Endometrial microvascular endothelial cells (primary cell): ENCODE results near the gene FREM2. TPM values are rescaled to one million over a fixed set of nuclear protein-coding genes. Genes with fewer than 3 reads are reported as not detected.

Experiments used
- in situ Hi-C: cut with HindIII; loops from 2 replicates; pipeline ENCODE4 v1.10.0; 2017; ENCODE audit warnings: low sequenced_read_pairs, low pct_unique_long_range_greater_than_20kb; ENCODE audit errors: inconsistent ontology term
- total RNA-seq: library from RNA; depleted of rRNA; stranded (reverse); fragments of >200 nt; gene quantifications from one replicate; pipeline ENCODE4 v1.2.3, GENCODE V29; 2015; ENCODE audit errors: inconsistent ontology term

The FREM2 gene
- total RNA-seq, 1 donor from 2014 or later, result not detected

DNA sequence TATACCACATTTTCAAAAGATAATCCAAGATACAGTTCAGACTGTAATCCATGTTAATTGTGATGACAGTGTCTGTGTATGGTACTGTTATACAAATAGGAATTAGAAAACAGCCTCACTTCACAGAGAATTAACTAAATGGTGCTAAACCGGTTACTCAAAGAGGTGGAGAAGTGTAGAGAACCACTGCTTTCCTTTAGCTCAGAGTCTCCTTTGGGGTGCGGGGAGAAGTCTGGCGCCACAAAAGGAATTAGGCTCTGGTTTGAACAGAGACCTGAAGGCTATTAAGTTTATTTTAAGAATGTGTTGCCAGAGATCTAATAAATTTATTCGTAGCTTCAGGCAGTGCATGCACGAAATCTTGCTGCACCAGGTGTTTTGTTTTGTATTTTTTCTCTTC lies 65.8 kb downstream of the FREM2 start:
- in situ Hi-C loops, result no loop called here

DNA sequence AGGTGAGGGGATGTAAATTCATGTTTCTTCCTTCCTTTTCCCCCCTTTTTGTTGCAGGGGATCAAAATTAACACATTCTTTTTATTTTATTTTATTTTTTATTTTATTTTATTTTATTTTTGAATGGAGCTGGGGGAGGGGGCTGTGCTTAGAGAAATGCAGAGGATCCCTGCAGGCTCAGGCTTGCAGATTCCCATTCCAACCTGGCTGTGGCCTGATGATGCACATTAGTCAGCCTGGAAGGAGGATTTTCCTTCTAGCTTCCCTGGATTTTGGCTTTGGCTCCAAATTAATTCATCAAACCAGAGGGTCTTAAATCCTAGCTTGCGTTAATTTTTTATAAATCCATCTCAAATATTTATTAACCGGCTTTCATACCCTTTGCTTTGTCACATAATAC lies 67.0 kb downstream of the FREM2 start:
- in situ Hi-C loops, result no loop called here

DNA sequence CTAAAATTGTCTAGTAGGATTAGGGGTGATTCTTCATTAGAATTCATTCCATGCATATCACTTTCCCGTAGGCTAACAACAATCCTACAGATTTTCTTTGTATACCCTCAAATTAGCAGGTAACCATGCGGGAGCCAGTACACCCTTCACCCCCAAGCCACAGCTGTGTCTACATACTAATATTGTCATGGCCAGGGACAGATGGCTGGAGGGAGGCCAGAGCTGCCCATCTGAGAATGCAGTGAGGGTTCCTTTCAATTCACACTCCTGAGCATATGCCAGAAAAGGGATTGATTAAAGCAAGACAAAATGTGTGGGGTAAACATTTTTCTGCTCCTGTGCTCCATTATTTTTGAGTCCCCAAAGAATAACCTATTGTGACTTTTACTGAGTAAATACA lies 68.9 kb downstream of the FREM2 start:
- in situ Hi-C loops, result no loop called here

DNA sequence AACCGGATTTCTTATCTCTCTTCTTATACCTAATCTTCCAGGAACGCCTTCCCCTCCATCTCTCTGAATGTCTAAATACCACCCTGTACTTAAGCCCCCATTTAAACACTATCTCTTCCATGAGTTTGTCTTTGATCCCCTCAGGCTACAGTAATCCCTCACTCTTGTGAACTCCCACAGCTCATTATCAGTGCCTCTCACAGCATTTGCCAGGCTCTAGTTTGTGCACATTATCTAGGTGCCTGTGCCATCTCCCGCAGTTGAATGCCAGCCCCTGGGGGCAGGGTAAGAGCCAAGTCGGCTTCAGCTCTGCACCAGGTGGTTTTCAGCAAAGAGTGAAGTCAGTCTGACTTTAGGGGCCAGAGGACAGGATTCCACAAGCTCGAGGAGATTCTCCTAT lies 71.4 kb downstream of the FREM2 start:
- in situ Hi-C loops, result no loop called here

DNA sequence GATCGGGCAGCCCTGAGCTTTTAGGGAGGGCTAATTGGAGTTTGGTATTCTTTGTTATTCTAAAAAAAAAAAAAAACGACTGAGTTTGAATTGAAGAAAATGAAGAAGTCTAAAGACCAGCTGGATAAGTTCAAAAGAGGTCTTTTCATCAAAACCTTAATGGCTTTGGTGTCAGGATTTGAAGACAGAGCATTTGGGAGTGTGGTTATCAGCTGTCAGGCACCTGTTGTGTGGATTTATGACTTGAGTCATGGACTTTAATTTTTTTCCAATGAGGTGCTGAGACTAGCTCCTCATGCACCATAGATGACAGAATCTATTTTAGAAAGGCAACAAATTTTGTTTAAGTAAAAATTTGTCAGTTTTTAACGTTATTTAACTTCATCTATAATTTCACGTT lies 72.5 kb downstream of the FREM2 start:
- in situ Hi-C loops, result no loop called here

DNA sequence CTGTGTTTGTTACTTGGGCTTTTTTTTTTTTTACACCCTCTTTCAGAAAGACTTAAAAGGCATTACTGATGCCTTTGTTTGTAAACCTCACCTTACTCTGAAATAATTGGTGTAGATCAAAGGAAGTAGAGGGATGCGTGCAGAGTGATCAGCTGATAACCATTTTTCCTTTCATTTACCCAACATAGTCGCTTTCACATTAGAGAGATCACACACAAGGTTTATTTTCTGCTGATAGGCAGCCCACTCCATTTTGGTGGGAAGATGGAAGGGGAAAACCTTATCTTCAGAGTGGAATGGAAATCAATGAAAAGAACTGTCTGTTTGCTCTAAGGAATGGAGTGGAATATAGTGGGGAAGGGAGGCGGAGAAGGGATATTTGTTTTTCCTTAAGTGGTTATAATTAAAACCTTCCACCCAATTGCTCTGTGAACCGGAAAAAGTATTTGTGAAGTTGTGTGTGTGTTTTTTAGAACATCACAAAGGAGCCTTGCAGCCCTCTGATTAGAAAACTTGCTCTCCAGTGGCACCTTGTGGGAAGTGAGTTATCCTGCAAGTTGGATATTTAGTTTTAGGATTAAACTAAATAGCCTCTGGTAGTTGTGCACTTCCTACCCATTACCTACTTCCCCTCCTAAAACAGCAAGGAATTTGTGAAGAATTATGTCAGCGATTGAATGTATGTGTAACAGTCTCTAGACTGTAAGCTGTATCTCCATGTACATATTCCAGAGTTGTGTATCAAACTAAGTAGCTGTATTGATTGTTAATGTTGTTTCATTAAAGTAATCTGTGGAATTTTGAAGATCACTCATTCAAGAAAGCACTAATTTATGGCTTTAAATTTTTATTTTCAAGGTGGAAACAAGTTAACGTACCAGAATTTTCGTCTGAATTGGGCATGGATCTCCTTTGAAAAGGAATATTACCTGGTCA lies 76.8 kb downstream of the FREM2 start:
- in situ Hi-C loops, result no loop called here

DNA sequence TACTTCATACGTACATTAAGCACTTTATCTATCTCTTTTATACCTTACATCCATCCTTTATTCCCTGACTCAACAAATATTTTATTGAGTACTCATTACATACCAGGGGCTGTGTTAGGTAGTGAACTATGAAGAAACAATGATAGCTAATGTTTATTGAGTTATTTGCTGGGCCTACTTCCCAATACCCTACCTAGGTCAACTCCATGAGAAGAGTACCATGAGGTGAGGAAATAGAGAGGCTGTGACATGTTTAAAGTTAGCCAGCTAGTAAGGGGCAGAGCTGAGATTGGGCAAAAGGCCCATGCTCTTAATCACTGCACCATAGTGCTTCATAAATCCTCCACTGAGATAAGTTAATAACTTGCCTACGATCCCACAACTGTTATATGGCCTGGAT lies 79.9 kb downstream of the FREM2 start:
- in situ Hi-C loops, result no loop called here

DNA sequence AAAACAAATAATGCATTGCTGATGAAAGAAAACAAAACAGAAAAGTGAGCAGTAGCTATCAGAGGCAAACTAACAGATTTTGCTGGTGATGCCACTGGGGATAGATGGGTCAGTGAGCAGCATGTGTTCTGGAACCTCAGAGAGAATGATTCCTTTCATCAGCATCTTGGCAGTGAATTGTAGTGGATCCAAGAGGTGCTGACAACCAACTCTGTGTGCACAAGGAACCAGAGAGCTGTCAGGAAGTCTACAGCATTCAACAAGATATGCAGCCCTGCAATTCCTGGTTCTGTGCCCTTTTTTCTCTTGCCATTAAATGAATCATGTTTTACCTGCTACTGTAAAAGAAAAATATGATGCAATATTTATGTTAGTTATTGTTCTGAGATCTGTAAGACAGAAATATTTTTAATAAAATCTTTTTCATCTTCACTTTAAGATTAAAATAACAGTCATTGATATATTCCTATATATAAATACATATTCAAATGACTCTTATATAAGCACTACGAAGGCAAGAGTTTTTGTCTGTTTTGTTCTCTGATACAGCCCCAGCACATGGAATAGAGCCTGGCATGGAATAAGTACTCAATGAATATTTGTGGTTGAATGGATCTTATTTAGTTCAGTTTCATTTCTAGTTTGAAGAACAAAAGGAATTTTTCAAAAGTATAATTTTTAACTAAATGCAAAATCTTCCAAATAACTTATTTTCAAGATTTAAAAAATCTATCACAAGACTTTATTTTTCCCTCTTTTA lies 80.8 kb downstream of the FREM2 start:
- in situ Hi-C loops, result no loop called here

DNA sequence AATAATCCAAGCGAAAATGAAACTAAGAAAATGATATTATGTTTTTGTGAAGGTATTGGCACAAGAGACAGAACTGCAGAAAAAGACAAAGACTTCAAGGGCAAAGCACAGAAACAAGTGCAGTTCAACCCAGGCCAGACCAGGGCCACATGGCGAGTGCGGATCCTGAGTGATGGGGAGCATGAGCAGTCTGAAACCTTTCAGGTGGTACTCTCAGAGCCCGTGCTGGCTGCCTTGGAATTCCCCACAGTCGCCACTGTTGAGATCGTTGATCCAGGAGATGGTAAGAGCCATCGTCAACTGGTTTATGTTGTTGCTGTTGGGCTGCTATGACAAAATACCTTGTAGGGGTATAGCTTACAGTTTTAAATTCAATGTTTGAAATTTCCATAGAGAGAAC lies 82.6 kb downstream of the FREM2 start:
- in situ Hi-C loops, result no loop called here

DNA sequence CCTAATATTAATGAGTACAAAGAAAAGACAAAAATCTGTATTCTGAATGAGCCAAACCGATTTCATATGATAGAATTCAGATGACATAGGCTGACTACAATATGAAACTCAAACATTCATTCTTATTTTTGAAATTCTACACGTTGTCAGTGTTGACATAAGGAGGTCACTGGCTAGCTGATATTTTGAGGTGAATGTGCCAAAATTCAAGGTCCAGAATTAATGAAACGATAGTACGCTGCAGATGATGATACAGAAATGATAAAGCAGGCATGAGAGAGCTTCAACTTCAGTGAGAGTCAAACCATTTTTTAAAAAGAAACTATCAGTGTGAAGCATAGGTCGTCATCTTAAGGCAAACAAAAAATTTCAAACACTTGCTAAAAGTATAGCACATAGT lies 88.2 kb downstream of the FREM2 start:
- in situ Hi-C loops, result no loop called here

DNA sequence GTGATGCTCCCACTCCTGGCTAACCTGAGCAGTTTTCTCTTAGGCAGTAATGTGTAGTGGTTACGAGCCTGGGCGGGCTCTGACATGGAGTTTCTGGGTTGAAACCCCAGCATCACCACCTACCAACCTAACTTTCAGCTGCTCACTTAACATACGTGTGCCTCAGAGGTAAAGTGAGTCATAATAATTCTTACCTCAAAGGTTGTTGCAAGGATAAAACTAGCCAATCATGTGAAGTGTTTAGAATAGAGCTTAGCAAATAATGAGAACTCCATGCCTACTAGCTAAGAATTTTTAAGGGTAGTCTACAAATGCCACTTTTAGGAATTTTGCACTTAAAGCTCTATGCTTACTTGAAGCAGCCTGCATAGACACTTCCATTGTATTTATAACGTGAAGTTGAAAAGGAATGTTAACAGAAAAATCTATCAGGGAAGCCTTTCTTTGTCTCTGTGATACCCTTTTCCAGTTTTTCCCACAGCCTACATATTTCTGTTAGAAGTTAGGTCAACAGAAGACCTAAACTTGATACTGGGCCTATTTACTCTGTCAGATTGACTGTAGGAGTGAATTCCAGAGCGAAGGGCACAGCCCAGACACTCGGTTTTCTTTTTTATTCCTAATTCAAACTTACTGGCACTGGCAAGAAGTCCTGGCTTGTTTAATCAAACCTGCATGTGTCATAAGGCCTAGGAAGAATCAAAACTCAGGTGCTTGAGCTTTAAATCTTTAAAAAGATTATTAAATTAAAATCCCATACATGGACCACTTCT lies 90.7 kb downstream of the FREM2 start:
- in situ Hi-C loops, result no loop called here

DNA sequence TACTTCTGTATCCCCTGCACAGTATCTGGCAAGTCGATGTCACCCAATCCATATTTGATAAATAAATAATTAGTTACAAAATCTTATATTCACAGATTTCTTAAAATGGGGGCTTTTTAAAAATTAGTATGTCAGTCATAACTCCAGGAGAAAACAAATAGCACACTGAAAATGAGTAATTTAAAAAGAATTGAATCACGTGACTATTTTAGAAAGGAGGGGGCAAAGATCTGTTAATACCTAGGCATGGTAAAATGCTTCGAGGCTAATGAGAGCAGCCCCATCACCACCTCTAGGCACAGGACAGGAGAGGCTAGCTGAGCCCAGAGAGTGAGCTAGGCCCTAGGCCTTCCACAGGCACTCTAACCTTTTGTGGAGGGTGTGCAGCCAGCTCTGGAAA lies 94.7 kb downstream of the FREM2 start:
- in situ Hi-C loops, result no loop called here

DNA sequence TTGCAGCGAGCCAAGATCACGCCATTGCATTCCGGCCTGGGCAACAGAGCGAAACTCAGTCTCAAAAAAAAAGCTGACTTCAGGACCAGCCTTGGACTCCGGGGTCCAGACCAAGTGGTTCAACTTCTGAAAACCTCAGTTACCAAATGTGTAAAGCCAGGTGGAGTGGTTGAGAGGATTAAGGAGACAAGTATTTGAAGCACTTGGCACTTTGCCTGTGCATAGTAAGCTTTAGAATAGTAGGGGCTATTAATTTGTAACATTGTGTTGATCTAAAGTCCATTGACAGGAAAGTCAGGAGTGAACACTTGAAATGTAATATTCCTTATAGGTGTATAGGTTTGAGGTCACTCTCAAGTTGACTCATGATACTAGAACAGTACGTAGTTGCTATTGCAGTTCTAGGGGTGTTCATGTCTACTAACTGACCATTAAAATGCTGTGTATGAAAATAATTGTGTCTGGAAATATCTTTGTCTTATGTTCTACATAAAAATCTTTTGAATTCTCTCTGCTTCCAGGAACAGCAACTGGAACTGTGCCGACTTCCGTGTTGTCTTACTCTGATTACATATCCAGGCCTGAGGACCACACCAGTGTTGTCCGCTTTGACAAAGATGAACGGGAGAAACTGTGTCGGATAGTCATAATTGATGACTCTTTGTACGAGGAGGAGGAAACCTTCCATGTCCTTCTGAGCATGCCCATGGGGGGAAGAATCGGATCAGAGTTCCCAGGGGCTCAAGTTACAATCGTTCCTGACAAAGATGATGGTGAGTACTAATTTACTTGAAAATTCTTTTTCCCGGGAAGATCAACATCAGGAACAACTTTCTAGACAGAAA lies 97.4 kb downstream of the FREM2 start:
- in situ Hi-C loops, result no loop called here

DNA sequence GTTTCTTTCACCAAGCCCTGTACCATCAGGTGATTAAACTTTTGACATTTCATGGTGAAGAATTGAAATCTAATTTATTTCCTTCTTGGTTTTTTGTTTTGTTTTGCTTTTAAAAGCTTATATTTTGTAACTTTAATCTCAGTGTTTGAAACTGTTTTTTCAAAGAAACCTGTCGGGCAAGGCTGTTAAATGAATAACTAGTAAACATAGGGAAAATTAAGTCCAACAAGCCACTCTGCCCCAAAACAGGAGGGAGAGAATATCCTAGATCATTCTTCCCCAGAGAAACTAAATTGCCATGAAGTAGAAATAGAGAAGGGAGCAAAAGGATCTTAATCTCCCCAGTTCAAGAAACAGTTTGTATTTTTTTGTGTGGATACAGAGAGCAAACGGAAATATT lies 98.2 kb downstream of the FREM2 start:
- in situ Hi-C loops, result no loop called here

DNA sequence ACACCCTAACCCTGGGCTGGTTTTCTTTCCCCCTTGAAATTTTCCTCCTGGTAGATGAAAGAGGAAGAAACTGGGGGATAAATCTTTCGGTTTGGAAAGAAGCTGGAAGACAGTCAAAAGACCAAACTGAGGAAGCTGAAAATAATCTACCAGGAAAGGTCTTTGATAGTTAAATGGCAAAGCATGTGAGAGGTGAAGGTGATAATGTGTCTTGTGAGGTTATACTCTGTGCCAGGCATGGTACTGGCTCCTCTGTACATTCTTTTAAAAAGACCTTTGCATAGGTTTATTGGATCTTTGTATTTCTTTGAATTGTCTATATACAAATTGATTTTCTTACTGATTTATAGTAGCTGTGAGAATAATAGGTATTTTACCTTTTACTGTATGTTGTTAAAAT lies 98.6 kb downstream of the FREM2 start:
- in situ Hi-C loops, result no loop called here

DNA sequence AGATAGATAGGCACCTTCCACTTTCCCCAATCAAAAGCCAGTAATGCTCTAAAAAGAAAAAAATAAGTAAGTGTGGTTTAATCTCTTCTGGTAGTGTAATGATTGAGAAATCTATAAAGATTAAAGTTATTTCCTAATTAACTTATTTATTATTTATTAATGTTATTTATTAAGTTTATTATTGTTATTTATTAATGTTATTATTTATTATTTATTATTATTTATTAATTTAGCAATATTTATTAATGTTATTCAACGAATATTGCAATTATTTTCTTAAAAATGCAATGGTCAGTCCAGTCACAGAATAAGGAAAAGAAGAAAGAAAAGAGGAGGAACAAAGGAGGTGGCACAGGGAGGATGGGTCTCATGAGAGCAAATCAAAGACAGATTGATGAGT lies 100.7 kb downstream of the FREM2 start:
- in situ Hi-C loops, result no loop called here

DNA sequence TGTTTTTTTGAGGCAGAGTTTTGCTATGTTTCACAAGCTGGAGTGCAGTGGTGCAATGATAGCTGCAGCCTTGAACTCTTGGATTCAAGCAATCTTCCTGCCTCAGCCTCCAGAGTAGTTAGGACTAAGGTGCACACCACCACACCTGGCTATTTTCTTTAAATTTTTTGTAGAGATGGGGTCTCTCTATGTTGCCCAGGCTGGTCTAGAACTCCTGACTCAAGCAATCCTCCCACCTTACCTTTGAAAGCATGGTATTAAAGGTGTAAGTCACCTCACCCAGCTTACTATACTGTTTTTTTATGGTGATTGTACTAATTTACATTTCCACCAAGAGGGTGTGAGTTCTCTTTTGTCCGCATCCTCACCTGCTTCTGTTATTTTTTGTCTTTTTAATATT lies 110.0 kb downstream of the FREM2 start:
- in situ Hi-C loops, result no loop called here

DNA sequence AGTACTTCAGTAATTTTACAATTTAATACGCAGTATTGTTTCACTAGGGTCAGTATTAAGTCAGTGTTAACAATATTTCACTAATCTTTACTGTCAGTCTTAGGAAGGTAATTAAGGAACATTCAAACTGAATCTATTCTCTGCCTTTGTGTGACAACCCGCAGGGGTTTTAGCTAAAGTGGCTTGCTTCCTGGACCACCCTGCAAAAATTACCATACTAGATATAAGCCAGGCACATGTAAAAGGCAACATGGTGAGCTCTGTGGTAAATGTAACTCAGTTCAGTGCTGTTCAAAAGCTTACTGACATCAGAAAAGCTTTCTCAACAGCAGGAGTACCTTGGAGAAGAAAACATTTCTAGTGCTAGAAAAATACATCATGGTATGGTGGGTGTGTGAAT lies 116.7 kb downstream of the FREM2 start:
- in situ Hi-C loops, result no loop called here

DNA sequence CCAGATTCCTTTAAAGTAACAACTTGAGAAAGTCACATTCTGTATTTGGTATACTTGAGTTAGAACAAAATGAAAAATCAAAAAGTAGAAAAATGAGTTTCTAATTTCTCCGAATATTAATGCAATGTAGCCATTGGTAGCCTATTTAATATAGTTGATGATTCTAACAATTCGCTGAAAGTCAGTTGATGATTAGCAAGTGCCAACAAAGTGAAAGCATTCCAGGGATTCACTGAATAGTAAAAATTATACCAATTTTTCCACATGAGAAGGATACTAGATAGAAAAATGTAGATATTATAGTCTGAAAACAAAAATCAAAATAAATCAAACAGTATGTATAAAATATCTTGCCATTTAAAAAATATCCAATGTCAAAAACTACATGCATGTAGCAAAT lies 117.2 kb downstream of the FREM2 start:
- in situ Hi-C loops, result no loop called here
